HepG2 (cell line): Measurements from ENCODE around the gene SRSF2.

Experiments
- HNRNPL ChIP-seq: fragments of 200-400 bp; formaldehyde crosslinking; IDR thresholded peaks from 2 replicates; pipeline ENCODE4 v1.6.1; 2017; ENCODE audit warnings: mild to moderate bottlenecking, low read depth, low read length
- POLR2A ChIP-seq, 2 experiments: IDR thresholded peaks; 2 replicates each; pipeline ENCODE4 v1.6.1; 2011; ENCODE audit warnings: low read depth in 2 of 2, low read length in 2 of 2, mild to moderate bottlenecking in 1 of 2, moderate library complexity in 1 of 2; ENCODE audit not compliant: insufficient read depth in 1 of 2
- SP2 ChIP-seq: sonication (generic); formaldehyde crosslinking; IDR thresholded peaks from 2 replicates; pipeline ENCODE4 v1.5.1; 2020; ENCODE audit warnings: mild to moderate bottlenecking, missing genetic modification reagents
- SUZ12 ChIP-seq: fragments of 150-350 bp; IDR thresholded peaks from 2 replicates; pipeline ENCODE4 v1.6.1; 2014; ENCODE audit warnings: low read depth, low read length

GRCh38 chr17:76714336-76714735 is 22.8 kb downstream of the SRSF2 start:
- TF ChIP-seq SUZ12 (no peak), HNRNPL (no peak), POLR2A (IDR thresholded peaks at IDR 0.05; ENCODE audit: insufficient read depth in 1 of 2, low read depth in 2 of 2, low read length in 2 of 2) (no peak), SP2 (CRISPR knock-in tag) (no peak)
